Naive B cell (primary cell): Measurements from ENCODE around the gene CMSS1. TPM values are rescaled to one million over a fixed set of nuclear protein-coding genes. Genes with fewer than 3 reads are reported as not detected.

Source experiments
- ATAC-seq, 2 donors: fragments of 150-1000 bp; cut with Tn5 transposase; 2 replicates each; pipeline ENCODE4 v1.10.0; 2021; ENCODE audit warnings: low read depth in 2 of 2, mild to moderate bottlenecking in 2 of 2, moderate library complexity in 2 of 2
- DNase-seq: peaks from one replicate; pipeline ENCODE4 v3.0.0; 2022
- H3K27ac Mint-ChIP-seq, 6 donors: one replicate each; pipeline ENCODE4 v1.8.0; 2020 to 2022; ENCODE audit warnings: mild to moderate bottlenecking in 6 of 6, mixed read lengths in 6 of 6, moderate library complexity in 5 of 6, inconsistent platforms in 2 of 6
- H3K27me3 Mint-ChIP-seq, 3 donors: one replicate each; pipeline ENCODE4 v1.8.0; 2021 to 2022; ENCODE audit warnings: mixed read lengths in 3 of 3, mild to moderate bottlenecking in 1 of 3
- H3K36me3 Mint-ChIP-seq, 2 donors: one replicate each; pipeline ENCODE4 v1.8.0; 2020 to 2022; ENCODE audit warnings: mixed read lengths in 2 of 2, inconsistent platforms in 1 of 2, mild to moderate bottlenecking in 1 of 2
- H3K4me1 Mint-ChIP-seq, 3 donors: one replicate each; pipeline ENCODE4 v1.8.0; 2020 to 2022; ENCODE audit warnings: mixed read lengths in 3 of 3, inconsistent platforms in 1 of 3, mild to moderate bottlenecking in 1 of 3, moderate library complexity in 1 of 3
- H3K4me3 Mint-ChIP-seq, 8 donors: one replicate each; pipeline ENCODE4 v1.8.0; 2020 to 2022; ENCODE audit warnings: mild to moderate bottlenecking in 8 of 8, mixed read lengths in 8 of 8, moderate library complexity in 8 of 8, inconsistent platforms in 2 of 8
- H3K9me3 Mint-ChIP-seq, 7 donors: one replicate each; pipeline ENCODE4 v1.8.0; 2020 to 2022; ENCODE audit warnings: mixed read lengths in 7 of 7, mild to moderate bottlenecking in 5 of 7, inconsistent platforms in 2 of 7, moderate library complexity in 1 of 7
- polyA plus RNA-seq, 6 donors: library from polyadenylated mRNA; unstranded; fragments of 300-500 nt; fragmentation: Illumina TruSeq; gene quantifications; one replicate each; pipeline ENCODE4 v1.2.3, GENCODE V29; 2021; ENCODE audit warnings: low read depth in 6 of 6

Gene CMSS1
- polyA plus RNA-seq, 6 donors from 2014 or later = 18.6 to 80.3 (median 26.7) TPM

DNA sequence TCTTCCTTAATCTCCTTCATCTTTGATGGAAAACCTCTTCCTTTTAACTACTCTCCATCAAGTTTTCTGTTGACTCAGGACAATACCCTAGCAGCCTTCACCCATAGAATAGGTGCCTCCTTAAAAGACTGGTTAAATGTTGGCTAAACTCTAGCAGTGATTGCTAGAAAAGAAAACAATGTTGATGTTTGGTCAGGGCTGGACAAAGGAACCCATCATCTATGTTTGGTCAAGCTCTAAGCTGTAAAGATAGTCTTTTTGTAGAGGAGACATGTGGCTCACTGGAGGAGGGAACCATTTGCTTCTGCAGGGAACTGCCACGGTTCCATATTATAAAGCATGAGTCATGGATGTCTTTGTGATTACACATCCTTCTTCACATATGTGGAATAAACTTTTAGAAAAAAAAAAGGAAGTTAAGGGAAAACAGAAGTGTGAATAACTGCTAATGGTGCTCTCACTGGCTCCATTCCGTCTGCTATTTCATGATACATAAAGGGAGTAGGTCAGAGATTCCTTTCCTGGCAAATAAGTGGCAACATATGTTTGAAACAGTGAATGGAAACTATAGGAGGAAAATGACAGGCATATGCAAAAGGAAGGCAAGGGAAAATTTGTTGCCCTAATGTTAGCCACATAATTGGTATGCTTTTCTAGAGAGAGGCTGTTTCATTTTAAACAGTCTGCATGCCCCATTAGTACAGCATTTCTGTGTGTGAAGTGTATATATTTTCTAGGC is 78.2 kb downstream of the CMSS1 start:
- Mint-ChIP-seq H3K27ac (peak overlapping the region in 5 of 6 donors; percentile 22 to 57 (median 28)), H3K36me3 (no peaks in the 10 kb centered on the region), H3K27me3 (no peaks in the 10 kb centered on the region), H3K4me3 (peak overlapping the region in 7 of 8 donors; percentile 1 to 52 (median 23)), H3K9me3 (no peaks in the 10 kb centered on the region), H3K4me1 (peaks cover 22 to 35% (median 30%) of the 10 kb centered on the region in 3 donors)
- DNase-seq (no peak), ATAC-seq (peak; percentile 53 to 68)

DNA sequence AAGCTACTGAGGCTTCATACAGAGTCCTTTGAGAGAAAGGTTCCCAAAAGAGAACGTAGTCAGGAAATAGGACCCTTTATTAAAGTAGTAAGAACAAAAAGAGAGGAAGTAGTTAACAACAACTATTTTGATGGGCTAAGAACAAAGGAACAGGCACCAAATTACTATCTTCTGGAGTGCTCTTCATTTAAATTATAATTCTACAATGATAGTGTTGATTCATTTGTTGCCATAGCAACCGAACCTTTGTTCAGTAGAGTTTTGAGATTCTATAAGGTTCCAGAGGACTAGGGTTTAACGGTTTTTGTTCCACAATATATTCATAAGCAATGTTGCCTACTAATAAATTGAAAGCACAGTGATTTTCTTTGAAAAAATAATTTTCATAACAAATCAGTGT is 78.8 kb downstream of the CMSS1 start:
- Mint-ChIP-seq H3K27me3 (no peaks in the 10 kb centered on the region), H3K27ac (peak overlapping the region in 3 of 6 donors; percentile 22 to 57 (median 28)), H3K36me3 (no peaks in the 10 kb centered on the region), H3K9me3 (no peaks in the 10 kb centered on the region), H3K4me3 (peak overlapping the region in 3 of 8 donors; percentile 23 to 52 (median 41)), H3K4me1 (peaks cover 24 to 35% (median 30%) of the 10 kb centered on the region in 3 donors)
- DNase-seq (no peak), ATAC-seq (peak in 1 of 2 donors; percentile 14)

DNA sequence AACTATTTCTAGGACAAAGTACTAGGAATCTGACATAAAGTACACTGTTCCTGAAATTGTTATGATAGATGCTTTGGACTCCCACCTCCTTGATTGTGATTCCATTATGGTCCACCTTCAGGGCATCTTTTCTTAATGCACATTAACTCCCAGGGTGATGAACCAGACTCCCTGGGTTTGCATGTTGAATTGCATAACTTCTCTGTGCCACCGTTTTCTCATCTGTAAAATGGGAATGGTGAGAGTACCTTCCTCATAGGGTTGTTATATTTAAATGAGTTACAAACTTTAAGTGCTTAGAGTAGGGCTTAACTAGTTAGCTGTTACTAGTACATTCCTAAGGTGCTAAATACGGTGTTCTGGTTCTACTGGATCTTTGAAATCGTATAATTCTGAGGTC is 81.9 kb downstream of the CMSS1 start:
- H3K27me3 Mint-ChIP-seq = no peaks in the 10 kb centered on the region
- no peak overlapping the region for H3K27ac Mint-ChIP-seq
- H3K9me3 Mint-ChIP-seq = no peaks in the 10 kb centered on the region
- ATAC-seq (no peak), DNase-seq (no peak)
- peaks cover 26 to 32% (median 28%) of the 10 kb centered on the region in 3 donors for H3K4me1 Mint-ChIP-seq
- H3K4me3 Mint-ChIP-seq = no peak overlapping the region
- H3K36me3 Mint-ChIP-seq = no peaks in the 10 kb centered on the region

DNA sequence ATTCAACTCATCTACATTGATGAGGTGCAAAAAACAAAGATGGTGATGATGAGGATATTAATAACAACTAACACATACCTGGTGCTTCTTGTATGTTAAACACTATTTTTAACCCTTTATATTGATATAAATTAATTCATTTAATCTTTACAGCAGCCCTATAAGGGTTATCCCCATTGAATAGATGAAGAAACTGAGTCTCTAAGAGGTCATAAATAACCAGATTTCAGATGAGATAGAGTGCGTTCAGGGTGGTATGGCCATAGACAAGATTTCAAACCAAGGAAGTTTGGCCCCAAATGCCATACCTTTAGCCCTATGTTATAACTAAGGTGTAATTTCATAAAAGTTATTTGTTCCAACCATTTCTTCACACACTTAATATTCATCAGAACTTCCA is 82.6 kb downstream of the CMSS1 start:
- no peaks in the 10 kb centered on the region for H3K27me3 Mint-ChIP-seq
- no peak for ATAC-seq

DNA sequence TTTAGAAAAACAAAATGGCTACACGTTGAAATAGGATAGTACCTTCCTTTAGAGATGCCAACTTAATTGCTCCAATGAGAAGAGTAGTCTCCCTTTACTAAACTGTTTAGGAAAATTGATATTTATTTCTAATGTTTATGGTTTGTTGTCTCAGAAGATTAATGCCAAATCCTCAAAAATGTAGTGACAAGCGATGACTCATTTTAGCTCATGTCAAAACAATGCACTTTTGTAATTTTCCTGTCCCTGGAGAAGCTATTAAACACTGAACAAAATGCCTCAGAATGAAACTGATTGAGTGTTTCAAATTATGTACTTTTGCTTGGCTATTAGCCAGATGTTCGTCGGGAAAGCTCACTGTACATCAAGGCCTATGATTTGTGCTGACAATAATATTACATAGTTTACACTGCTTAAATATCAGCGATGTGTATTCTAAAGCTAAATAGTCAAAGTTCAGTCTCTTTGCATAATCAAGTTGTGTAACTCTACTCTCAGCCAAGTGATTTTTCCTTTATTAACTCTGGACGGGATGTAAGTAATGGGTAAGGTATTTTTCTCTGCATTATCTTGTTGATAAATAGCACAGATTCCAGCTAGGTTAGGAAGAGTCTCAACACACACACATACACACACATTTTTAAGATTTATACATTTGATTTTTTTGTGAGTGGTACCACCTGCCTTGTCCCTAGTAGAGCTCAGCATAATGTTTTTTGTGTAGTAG is 83.7 kb downstream of the CMSS1 start:
- peak overlapping the region in 1 of 6 donors; percentile 38 for H3K27ac Mint-ChIP-seq
- DNase-seq = no peak
- H3K4me3 Mint-ChIP-seq = no peak overlapping the region
- peaks cover 0 to 3% of the 10 kb centered on the region in 2 donors for H3K36me3 Mint-ChIP-seq
- H3K4me1 Mint-ChIP-seq = peaks cover 16 to 23% (median 17%) of the 10 kb centered on the region in 3 donors
- H3K27me3 Mint-ChIP-seq = no peaks in the 10 kb centered on the region
- no peak for ATAC-seq
- H3K9me3 Mint-ChIP-seq = no peaks in the 10 kb centered on the region

More for the DNA sequence above, 82.6 kb downstream of the CMSS1 start:
- Mint-ChIP-seq H3K4me3 (no peak overlapping the region), H3K36me3 (no peaks in the 10 kb centered on the region), H3K9me3 (no peaks in the 10 kb centered on the region), H3K27ac (no peak overlapping the region), H3K4me1 (peaks cover 27 to 34% (median 27%) of the 10 kb centered on the region in 3 donors)
- DNase-seq = no peak

DNA sequence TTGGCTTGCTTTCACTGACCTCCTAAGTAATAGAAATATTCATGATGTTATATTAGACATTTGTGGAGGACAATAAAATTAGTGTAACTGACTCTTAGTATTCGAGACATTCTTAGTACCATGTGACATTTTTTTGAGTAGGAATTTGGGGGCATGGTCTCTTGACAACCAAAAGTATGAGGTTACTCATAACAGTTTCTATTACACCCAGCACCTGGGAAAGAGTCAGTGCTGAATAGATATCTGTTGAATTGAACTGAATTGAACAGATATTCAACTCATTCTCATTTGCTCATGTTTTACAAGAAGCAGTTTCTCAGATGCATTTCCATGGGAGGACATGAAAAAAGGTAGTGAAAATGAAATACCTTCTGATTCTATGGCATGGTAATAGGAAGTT is 84.4 kb downstream of the CMSS1 start:
- H3K27me3 Mint-ChIP-seq = no peaks in the 10 kb centered on the region
- H3K36me3 Mint-ChIP-seq = peaks cover 0 to 3% of the 10 kb centered on the region in 2 donors
- no peaks in the 10 kb centered on the region for H3K9me3 Mint-ChIP-seq
- H3K4me3 Mint-ChIP-seq = no peak overlapping the region
- H3K4me1 Mint-ChIP-seq = peaks cover 12 to 21% (median 15%) of the 10 kb centered on the region in 3 donors
- ATAC-seq (peak in 1 of 2 donors; percentile 25), DNase-seq (no peak)
- peak overlapping the region in 1 of 6 donors; percentile 7 for H3K27ac Mint-ChIP-seq

DNA sequence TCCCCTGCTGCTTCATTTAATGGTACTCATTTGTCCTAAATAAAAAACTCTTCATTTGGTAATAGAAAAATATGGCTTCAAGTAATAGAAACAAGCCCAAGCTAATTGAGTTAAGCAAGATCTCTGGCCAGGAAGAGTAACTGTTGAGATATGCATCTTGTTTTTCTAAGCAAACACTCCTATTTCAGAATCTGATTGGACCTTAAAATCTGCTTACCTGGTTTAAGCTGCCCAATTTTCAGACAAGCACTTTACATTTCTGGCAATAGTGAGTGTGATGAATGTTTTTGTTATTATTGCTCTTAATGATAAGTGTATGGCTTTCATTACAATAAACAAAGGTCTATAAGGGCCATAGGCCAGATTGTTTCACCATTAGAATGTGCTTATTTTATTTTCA is 86.2 kb downstream of the CMSS1 start:
- peaks cover 9 to 26% (median 15%) of the 10 kb centered on the region in 3 donors for H3K4me1 Mint-ChIP-seq
- peaks cover 0 to 3% (median 0%) of the 10 kb centered on the region in 7 donors for H3K9me3 Mint-ChIP-seq

DNA sequence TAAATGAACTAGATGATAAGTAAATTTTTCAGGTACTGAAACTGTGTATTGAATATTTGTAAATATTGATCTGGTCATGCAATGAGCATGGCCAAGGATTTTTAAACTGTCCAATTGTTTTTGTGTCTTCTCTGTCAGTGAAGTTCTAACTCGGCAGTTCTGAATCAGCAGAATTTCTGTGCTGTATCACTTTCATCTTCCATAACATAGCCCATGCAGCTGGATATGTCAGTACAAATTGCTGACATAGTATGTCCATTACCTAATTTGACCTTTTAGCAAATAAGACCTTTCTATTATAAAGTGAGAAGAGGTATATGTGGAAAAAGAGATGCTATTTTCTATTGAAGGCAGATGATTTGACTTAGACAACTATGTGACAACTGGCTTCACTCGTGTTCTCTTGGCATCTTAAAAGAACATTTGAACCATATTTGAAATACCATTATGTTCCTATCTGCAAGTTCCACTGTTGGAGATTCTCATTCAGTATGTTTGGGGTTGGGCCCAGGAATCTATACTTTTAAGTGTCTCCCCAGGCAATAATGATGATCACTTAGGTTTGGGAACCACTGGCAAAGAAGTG is 90.4 kb downstream of the CMSS1 start:
- DNase-seq (no peak), ATAC-seq (no peak)
- no peaks in the 10 kb centered on the region for H3K27me3 Mint-ChIP-seq
- H3K36me3 Mint-ChIP-seq = peaks cover 5 to 8% of the 10 kb centered on the region in 2 donors
- H3K4me1 Mint-ChIP-seq = peaks cover 6 to 14% (median 11%) of the 10 kb centered on the region in 3 donors
- no peak overlapping the region for H3K27ac Mint-ChIP-seq
- H3K4me3 Mint-ChIP-seq = no peak overlapping the region
- H3K9me3 Mint-ChIP-seq = peaks cover 0 to 3% (median under 1%) of the 10 kb centered on the region in 7 donors

More for the DNA sequence above, 86.2 kb downstream of the CMSS1 start:
- Mint-ChIP-seq H3K27me3 (no peaks in the 10 kb centered on the region), H3K27ac (no peak overlapping the region), H3K4me3 (no peak overlapping the region), H3K36me3 (peaks cover 3 to 8% of the 10 kb centered on the region in 2 donors)
- ATAC-seq (no peak), DNase-seq (no peak)

DNA sequence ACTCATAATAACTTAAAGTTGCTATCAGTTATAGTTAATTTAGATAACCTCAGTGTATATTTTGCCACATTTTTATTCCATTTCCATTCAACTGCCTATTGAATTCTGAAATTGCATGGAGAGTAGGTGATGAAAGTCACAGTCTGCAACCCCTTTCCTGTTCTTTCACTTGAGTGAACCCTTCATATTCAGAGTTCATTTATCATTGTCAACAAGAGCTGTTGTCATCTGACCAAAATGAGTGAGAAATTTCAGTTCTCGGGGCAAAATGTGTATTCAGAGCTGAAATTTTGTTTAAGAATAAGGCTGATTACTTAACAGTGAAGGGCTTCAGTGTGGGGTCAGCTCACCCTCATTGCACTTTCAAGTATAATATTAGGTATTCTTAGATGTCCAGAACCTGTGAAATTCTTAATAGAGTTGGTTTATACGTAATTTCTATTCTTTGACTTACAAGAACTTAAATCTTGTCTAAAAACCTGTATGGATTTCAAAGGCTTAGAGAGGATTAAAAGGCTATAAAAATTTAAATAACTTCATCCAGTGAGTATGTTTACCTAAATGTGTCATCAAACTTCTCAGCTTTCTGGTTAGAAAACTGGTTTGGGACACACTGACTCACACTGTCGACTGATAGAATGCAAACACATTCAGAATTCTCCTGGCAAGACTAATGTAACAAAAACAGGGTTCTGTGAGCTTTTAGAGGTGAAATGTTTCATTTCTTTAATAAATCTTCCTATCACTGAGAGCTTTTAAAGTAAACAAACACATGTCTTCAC is 92.2 kb downstream of the CMSS1 start:
- no peak overlapping the region for H3K27ac Mint-ChIP-seq
- H3K9me3 Mint-ChIP-seq = peaks cover 0 to 5% (median 2%) of the 10 kb centered on the region in 7 donors
- peaks cover 2 to 17% (median 13%) of the 10 kb centered on the region in 3 donors for H3K4me1 Mint-ChIP-seq
- ATAC-seq (no peak), DNase-seq (no peak)
- H3K27me3 Mint-ChIP-seq = no peaks in the 10 kb centered on the region
- H3K4me3 Mint-ChIP-seq = no peak overlapping the region
- peaks cover 8% of the 10 kb centered on the region in 2 donors for H3K36me3 Mint-ChIP-seq

DNA sequence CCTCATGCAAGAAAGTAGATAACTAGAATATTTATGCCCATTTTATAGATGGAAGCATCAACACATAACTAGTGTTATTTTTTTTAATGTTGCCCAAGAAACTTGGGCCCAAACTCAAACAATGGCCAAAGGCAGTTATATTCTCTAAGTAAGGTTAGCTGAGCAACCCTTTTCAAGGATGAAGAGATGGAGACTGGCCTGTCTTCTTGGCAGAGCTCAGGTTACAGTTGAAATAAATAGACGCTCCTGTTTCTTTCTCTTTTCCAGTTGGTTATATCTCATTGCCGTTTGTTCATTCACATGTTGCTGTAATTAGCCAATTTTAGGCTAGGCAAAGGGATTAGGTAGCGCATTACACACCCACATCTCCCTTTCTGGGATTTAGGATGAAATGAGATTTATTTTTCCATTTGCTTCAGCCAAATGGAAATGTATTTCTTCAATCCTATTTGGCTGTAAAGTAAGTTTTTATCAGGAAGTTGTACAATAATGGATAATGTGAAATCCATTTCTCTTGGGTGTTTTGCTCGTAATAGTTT is 93.2 kb downstream of the CMSS1 start:
- Mint-ChIP-seq H3K27ac (no peak overlapping the region), H3K9me3 (peaks cover 0 to 5% (median 2%) of the 10 kb centered on the region in 7 donors), H3K4me3 (no peak overlapping the region), H3K27me3 (no peaks in the 10 kb centered on the region), H3K4me1 (peaks cover 2 to 12% (median 9%) of the 10 kb centered on the region in 3 donors), H3K36me3 (peaks cover 8% of the 10 kb centered on the region in 2 donors)
- ATAC-seq = no peak
- no peak for DNase-seq

DNA sequence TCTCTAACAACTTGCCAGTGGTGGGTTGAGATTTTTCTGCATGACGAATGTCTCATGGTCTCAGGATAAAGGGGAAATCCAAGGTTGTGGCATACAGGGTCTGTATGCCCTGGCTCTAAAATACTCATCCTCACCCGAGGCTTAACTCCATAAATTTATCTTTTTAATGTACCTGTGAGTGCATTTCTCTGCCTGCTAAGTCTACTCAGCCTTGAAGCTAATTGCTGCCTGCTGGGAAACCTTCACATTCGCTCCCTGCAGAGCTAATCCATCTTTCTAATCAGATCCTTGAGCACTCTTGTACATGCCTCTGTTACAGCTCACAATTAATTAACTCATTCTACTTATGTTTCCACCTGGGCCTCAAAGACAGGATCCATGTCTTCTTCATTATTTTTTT is 93.8 kb downstream of the CMSS1 start:
- H3K9me3 Mint-ChIP-seq = peaks cover 0 to 5% (median 2%) of the 10 kb centered on the region in 7 donors
- no peak for ATAC-seq
- no peak for DNase-seq
- H3K4me3 Mint-ChIP-seq = no peak overlapping the region
- no peak overlapping the region for H3K27ac Mint-ChIP-seq
- H3K4me1 Mint-ChIP-seq = peaks cover 2 to 12% (median 9%) of the 10 kb centered on the region in 3 donors
- H3K27me3 Mint-ChIP-seq = no peaks in the 10 kb centered on the region
- H3K36me3 Mint-ChIP-seq = peaks cover 5 to 8% of the 10 kb centered on the region in 2 donors

DNA sequence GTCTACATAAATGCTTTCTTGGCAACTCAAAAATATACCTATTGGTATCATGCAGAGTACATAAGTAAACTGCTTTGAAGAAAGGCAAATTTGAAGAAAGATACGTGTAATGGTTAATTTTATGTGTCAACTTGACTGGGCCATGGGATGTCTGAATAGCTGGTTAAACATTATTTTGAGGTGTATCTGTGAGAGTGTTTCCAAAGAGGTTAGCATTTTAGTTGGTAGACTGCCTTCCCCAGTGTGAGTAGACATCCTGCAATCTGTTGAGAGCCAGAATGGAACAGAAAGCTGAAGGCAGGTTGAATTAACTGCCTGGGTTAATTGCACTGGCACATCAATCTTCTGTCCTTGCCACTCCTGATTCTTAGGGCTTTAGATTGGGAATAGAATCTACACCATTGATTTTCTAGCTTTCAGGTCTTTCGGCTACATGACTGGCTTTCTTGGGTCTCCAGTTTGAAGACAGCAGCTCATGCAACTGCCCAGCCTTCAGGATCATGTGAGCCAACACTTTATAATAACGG is 98.3 kb downstream of the CMSS1 start:
- H3K9me3 Mint-ChIP-seq = peaks cover 0 to 5% (median 2%) of the 10 kb centered on the region in 7 donors
- no peaks in the 10 kb centered on the region for H3K27me3 Mint-ChIP-seq
- peaks cover 0 to 5% of the 10 kb centered on the region in 2 donors for H3K36me3 Mint-ChIP-seq
- peaks cover 4 to 17% (median 7%) of the 10 kb centered on the region in 3 donors for H3K4me1 Mint-ChIP-seq
- no peak overlapping the region for H3K4me3 Mint-ChIP-seq
- ATAC-seq (no peak), DNase-seq (no peak)
- H3K27ac Mint-ChIP-seq = no peak overlapping the region
